Testis (tissue), 3 donors: ENCODE results near the gene HERC4. TPM values are rescaled to one million over a fixed set of nuclear protein-coding genes. Genes with fewer than 3 reads are reported as not detected.
A peak's percentile ranks its signal among the peaks of the same experiment; 100 is the strongest.

Experiments
- DNase-seq: peaks from one replicate; pipeline ENCODE4 v3.0.0-alpha.2; 2019
- H3K27ac ChIP-seq, 2 donors: fragments of 200-600 bp; sonication (generic); one replicate each; pipeline ENCODE4 v1.5.1; 2019
- H3K27me3 ChIP-seq: fragments of 200-600 bp; sonication (generic); one replicate; pipeline ENCODE4 v1.5.1; 2019
- H3K36me3 ChIP-seq: fragments of 200-600 bp; sonication (generic); one replicate; pipeline ENCODE4 v1.5.1; 2017; ENCODE audit warnings: low read depth; ENCODE audit errors: missing control alignments
- H3K4me1 ChIP-seq: fragments of 200-600 bp; sonication (generic); one replicate; pipeline ENCODE4 v1.5.1; 2019
- H3K4me3 ChIP-seq, 2 donors: fragments of 200-600 bp; sonication (generic); one replicate each; pipeline ENCODE4 v1.5.1; 2017 to 2019
- H3K9me3 ChIP-seq: fragments of 200-600 bp; sonication (generic); one replicate; pipeline ENCODE4 v1.5.1; 2017
- CTCF ChIP-seq, 3 experiments: fragments of 450-650 bp in 2 of 3; fragments of 200-600 bp in 1 of 3; sonication (generic) in 1 of 3; IDR thresholded peaks; one replicate each; pipeline ENCODE4 v1.5.1; 2016 to 2019; ENCODE audit warnings: antibody characterized with exemption in 3 of 3, mild to moderate bottlenecking in 2 of 3, moderate library complexity in 1 of 3
- POLR2A ChIP-seq: fragments of 450-650 bp; IDR thresholded peaks from one replicate; pipeline ENCODE4 v1.6.1; 2017; ENCODE audit warnings: antibody characterized with exemption, mild to moderate bottlenecking, moderate library complexity
- WGBS, 2 donors: methylation state at CpG; one replicate each; pipeline ENCODE4 v1.1.5; 2018; 5-methylcytosine and 5-hydroxymethylcytosine counted together
- intact Hi-C: fragments of 100-400 bp; cut with DNase I; formaldehyde crosslinking; loops from one replicate; pipeline ENCODE4 v1.15.1; 2023; ENCODE audit warnings: low total_unique reads
- polyA plus RNA-seq: library from polyadenylated mRNA; stranded (reverse); fragments of 350-450 nt; fragmentation: Illumina TruSeq; extraction: RNeasy Lipid Tissue Mini Kit (QIAGEN cat#74804); gene quantifications from one replicate; pipeline ENCODE4 v1.2.3, GENCODE V29; 2014; ENCODE audit warnings: low read depth, low replicate concordance; ENCODE audit not compliant: insufficient read depth
- total RNA-seq, 2 donors: library from RNA; depleted of rRNA; stranded (reverse); fragments of >200 nt; gene quantifications; one replicate each; pipeline ENCODE4 v1.2.3, GENCODE V29; 2016

The HERC4 gene
- total and polyA plus RNA-seq, 3 donors from 2014 or later, result 30.5 to 79.1 (median 67.3) TPM

- Histone ChIP-seq H3K27me3 (no peaks in the 10 kb centered on the region), H3K4me1 (peaks cover 10% of the 10 kb centered on the region), H3K9me3 (no peaks in the 10 kb centered on the region), H3K36me3 (no peaks in the 10 kb centered on the region), H3K27ac (no peak overlapping the region), H3K4me3 (no peak overlapping the region)
- WGBS, 2 donors, result 79 to 81% methylated on average over 4 of the region's 4 CpGs
- intact Hi-C loops, result no loop called here
- no peak for DNase-seq
- TF ChIP-seq CTCF (IDR thresholded peaks at IDR 0.05) (no peak), POLR2A (no peak)
These were observed 9.4 kb upstream of the HERC4 start for GRCh38 chr10:68084469-68084868.

GRCh38 chr10:68083953-68084352, 8.9 kb upstream of the HERC4 start:
- intact Hi-C loops, result no loop called here
- no peak for DNase-seq
- TF ChIP-seq POLR2A, result no peak
- no peak for TF ChIP-seq CTCF (IDR thresholded peaks at IDR 0.05)
- Histone ChIP-seq H3K36me3 (no peaks in the 10 kb centered on the region), H3K27me3 (no peaks in the 10 kb centered on the region), H3K4me3 (no peak overlapping the region), H3K9me3 (no peaks in the 10 kb centered on the region), H3K4me1 (peaks cover 10% of the 10 kb centered on the region), H3K27ac (no peak overlapping the region)
- WGBS, 2 donors, result 23 to 54% methylated on average over 1 of the region's 1 CpG

- DNase-seq, result no peak
- no peaks in the 10 kb centered on the region for H3K27me3 ChIP-seq
- H3K4me3 ChIP-seq, result no peak overlapping the region
- intact Hi-C loops, result no loop called here
- no peaks in the 10 kb centered on the region for H3K36me3 ChIP-seq
- no peak overlapping the region for H3K27ac ChIP-seq
- peak in 2 of 3 experiments; percentile 33 to 41 for TF ChIP-seq CTCF (IDR thresholded peaks at IDR 0.05)
- TF ChIP-seq POLR2A, result no peak
- WGBS, 2 donors, result 56 to 62% methylated on average over 1 of the region's 1 CpG
- no peaks in the 10 kb centered on the region for H3K9me3 ChIP-seq
- H3K4me1 ChIP-seq, result peaks cover 10% of the 10 kb centered on the region
These were observed 7.8 kb upstream of the HERC4 start for GRCh38 chr10:68082872-68083271.

GRCh38 chr10:68081916-68082315, 6.8 kb upstream of the HERC4 start:
- DNase-seq, result no peak
- WGBS, 2 donors, result 86 to 90% methylated on average over 6 of the region's 6 CpGs
- TF ChIP-seq CTCF (IDR thresholded peaks at IDR 0.05) (no peak), POLR2A (no peak)
- no peaks in the 10 kb centered on the region for H3K27me3 ChIP-seq
- H3K27ac ChIP-seq, result no peak overlapping the region
- H3K4me1 ChIP-seq, result peaks cover 10% of the 10 kb centered on the region
- no peaks in the 10 kb centered on the region for H3K9me3 ChIP-seq
- intact Hi-C loops, result no loop called here
- no peaks in the 10 kb centered on the region for H3K36me3 ChIP-seq
- H3K4me3 ChIP-seq, result no peak overlapping the region

- H3K27me3 ChIP-seq, result no peaks in the 10 kb centered on the region
- H3K36me3 ChIP-seq, result no peaks in the 10 kb centered on the region
- no peak overlapping the region for H3K4me3 ChIP-seq
- H3K9me3 ChIP-seq, result no peaks in the 10 kb centered on the region
- TF ChIP-seq POLR2A (no peak), CTCF (IDR thresholded peaks at IDR 0.05) (no peak)
- intact Hi-C loops, result no loop called here
- H3K4me1 ChIP-seq, result peaks cover 10% of the 10 kb centered on the region
- WGBS, 2 donors, result 86 to 91% methylated on average over 5 of the region's 5 CpGs
- DNase-seq, result no peak
- H3K27ac ChIP-seq, result no peak overlapping the region
These were observed 5.9 kb upstream of the HERC4 start for GRCh38 chr10:68080853-68081431.
